Left lung (tissue), 10 donors: ENCODE measurements around the gene C4BPA. TPM values are rescaled to one million over a fixed set of nuclear protein-coding genes. Genes with fewer than 3 reads are reported as not detected.

Experiments
- ATAC-seq: fragments of 200-7000 bp; cut with Tn5 transposase; one replicate; pipeline ENCODE4 v1.9.1; 2020; ENCODE audit warnings: moderate library complexity
- DNase-seq, 4 donors: peaks; one replicate each; pipeline ENCODE4 v3.0.0-alpha.2; 2013 to 2020
- H3K27ac ChIP-seq, 2 donors: fragments of 200-600 bp; sonication (generic) in 1 of 2; one replicate each; pipeline versions ENCODE4 v1.5.0 to v1.8.0; 2020 to 2021
- H3K27me3 ChIP-seq, 2 donors: fragments of 200-600 bp; sonication (generic) in 1 of 2; one replicate each; pipeline versions ENCODE4 v1.5.0 to v1.8.0; 2020 to 2021
- H3K36me3 ChIP-seq, 2 donors: fragments of 200-600 bp; sonication (generic) in 1 of 2; one replicate each; pipeline versions ENCODE4 v1.5.0 to v1.8.0; 2020 to 2021
- H3K4me1 ChIP-seq, 2 donors: fragments of 200-600 bp; one replicate each; pipeline ENCODE4 v1.8.0; 2021
- H3K4me3 ChIP-seq, 2 donors: fragments of 200-600 bp; sonication (generic) in 1 of 2; one replicate each; pipeline versions ENCODE4 v1.5.0 to v1.8.0; 2020 to 2021; ENCODE audit warnings: mild to moderate bottlenecking in 1 of 2
- H3K9me3 ChIP-seq, 2 donors: fragments of 200-600 bp; sonication (generic) in 1 of 2; one replicate each; pipeline versions ENCODE4 v1.5.0 to v1.8.0; 2020 to 2021
- intact Hi-C, 2 donors: fragments of 100-400 bp; cut with DNase I; formaldehyde crosslinking; loops; one replicate each; pipeline versions ENCODE4 v1.11.2 to v1.14.2; 2022
- polyA plus RNA-seq, 6 donors: library from polyadenylated mRNA; unstranded; fragments of 120-200 nt; gene quantifications; one replicate each; pipeline ENCODE4 v1.2.1, GENCODE V29; 2013; ENCODE audit not compliant: insufficient read length in 6 of 6
- total RNA-seq, 2 donors: library from RNA; stranded (reverse); fragmentation: NEBNext Ultra II Directional; extraction: Animal tissue kit (Norgen Biotek cat#: 25700); gene quantifications; one replicate each; pipeline ENCODE4 v1.2.1, GENCODE V29; 2021
- TF ChIP-seq, protein P1 (sequence below), 2 donors: fragments of 200-600 bp; sonication (generic) in 1 of 2; IDR thresholded peaks; one replicate each; pipeline versions ENCODE4 v1.5.0 to v1.8.0; 2021; ENCODE audit warnings: antibody characterized with exemption in 2 of 2
- donor health status: DM: no; HTN: yes; CAD: no.
- donor health status: DM: no; HTN: no; CAD: no.

C4BPA gene
- total and polyA plus RNA-seq, 8 donors = 0.31 to 32.1 (median 0.64) TPM

GRCh38 chr1:207076181-207076955 is 27.7 kb upstream of the C4BPA start:
- intact Hi-C loops = no loop called here

DNA sequence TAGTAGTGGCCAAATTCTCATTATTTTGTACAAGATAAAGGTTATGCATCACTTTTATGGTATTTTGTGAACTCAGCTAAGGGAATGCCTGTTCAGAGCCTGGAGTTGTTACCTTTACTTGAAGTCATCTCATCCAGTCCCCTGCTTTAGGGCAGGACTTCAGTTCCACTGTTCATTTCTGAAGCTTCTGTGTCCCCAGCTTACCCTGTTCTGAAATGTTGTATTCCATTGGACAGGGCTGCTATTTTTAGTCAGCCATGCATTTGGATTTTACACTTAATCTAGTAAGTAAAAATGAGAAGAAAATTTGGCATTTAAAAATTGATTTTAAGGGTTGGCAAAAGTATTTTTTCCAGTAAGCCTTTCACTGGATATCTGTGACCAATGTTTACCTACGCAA is 27.0 kb upstream of the C4BPA start:
- intact Hi-C loops = no loop called here
- H3K4me3 ChIP-seq = no peak overlapping the region
- no peaks in the 10 kb centered on the region for H3K27me3 ChIP-seq
- no peak for DNase-seq
- H3K4me1 ChIP-seq = peaks cover 0 to 26% of the 10 kb centered on the region in 2 donors
- TF ChIP-seq, protein P1, sequence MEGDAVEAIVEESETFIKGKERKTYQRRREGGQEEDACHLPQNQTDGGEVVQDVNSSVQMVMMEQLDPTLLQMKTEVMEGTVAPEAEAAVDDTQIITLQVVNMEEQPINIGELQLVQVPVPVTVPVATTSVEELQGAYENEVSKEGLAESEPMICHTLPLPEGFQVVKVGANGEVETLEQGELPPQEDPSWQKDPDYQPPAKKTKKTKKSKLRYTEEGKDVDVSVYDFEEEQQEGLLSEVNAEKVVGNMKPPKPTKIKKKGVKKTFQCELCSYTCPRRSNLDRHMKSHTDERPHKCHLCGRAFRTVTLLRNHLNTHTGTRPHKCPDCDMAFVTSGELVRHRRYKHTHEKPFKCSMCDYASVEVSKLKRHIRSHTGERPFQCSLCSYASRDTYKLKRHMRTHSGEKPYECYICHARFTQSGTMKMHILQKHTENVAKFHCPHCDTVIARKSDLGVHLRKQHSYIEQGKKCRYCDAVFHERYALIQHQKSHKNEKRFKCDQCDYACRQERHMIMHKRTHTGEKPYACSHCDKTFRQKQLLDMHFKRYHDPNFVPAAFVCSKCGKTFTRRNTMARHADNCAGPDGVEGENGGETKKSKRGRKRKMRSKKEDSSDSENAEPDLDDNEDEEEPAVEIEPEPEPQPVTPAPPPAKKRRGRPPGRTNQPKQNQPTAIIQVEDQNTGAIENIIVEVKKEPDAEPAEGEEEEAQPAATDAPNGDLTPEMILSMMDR (IDR thresholded peaks at IDR 0.05) = no peak
- no peaks in the 10 kb centered on the region for H3K9me3 ChIP-seq
- H3K27ac ChIP-seq = no peak overlapping the region
- ATAC-seq = no peak
- H3K36me3 ChIP-seq = peaks cover 0 to 36% of the 10 kb centered on the region in 2 donors

More at GRCh38 chr1:207076181-207076955, 27.7 kb upstream of the C4BPA start:
- peak overlapping the region in 1 of 2 donors; percentile 5 for H3K27ac ChIP-seq
- peaks cover 0 to 33% of the 10 kb centered on the region in 2 donors for H3K4me1 ChIP-seq
- no peaks in the 10 kb centered on the region for H3K9me3 ChIP-seq
- TF ChIP-seq, protein P1 (IDR thresholded peaks at IDR 0.05) = no peak
- ATAC-seq (no peak), DNase-seq (no peak)
- no peaks in the 10 kb centered on the region for H3K27me3 ChIP-seq
- no peak overlapping the region for H3K4me3 ChIP-seq
- peaks cover 0 to 41% of the 10 kb centered on the region in 2 donors for H3K36me3 ChIP-seq

DNA sequence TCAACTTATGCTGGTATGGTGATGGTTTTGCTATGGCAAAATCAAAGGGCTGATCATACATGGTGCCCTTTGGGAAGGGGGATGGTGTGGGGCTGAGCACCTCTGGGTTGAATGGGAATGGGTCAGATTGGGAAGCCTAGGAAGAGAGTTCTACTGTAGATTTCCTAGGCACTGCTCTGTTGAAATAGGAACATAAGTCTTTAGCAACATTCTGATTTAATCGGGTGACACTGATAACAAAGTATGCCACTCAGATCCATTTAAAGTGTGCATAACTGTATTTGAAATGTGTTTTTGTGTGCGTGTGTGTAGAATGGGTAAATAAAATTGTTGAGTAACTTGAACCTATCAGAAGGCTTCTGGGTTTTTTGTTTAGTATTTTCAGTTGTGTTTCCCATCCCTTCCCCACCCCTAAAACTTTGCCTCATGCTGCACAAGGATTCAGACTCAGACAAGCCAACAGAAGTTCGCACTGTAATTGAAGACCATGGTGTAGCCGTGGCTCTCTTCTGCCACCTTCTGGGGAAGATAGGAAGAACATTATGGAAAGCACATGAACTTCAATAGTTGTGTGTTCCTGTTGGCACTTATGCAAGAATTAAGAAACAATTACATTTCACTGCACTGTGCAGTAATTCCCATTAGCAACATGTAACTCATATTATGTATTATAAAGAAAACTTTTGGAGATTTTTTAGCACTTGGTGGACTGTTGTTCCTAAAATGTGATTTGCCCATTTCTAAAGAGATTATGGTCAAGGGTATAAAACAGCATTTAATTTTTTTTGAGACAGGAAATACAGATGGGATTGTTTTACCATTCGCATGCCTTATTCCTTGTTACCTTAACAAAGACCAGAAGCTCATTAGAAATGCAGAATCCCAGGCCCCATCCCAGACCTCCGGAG is 26.3 kb upstream of the C4BPA start:
- Histone ChIP-seq H3K9me3 (no peaks in the 10 kb centered on the region), H3K4me1 (peaks cover 0 to 23% of the 10 kb centered on the region in 2 donors), H3K36me3 (peaks cover 0 to 34% of the 10 kb centered on the region in 2 donors), H3K27ac (no peak overlapping the region), H3K4me3 (no peak overlapping the region), H3K27me3 (no peaks in the 10 kb centered on the region)
- intact Hi-C loops = no loop called here
- ATAC-seq (peak; percentile 95), DNase-seq (peak in 3 of 4 donors; percentile 49 to 88 (median 75))
- TF ChIP-seq, protein P1 (IDR thresholded peaks at IDR 0.05) = peak; percentile 82

- intact Hi-C loops = no loop called here
- ATAC-seq = no peak
- Histone ChIP-seq H3K27ac (no peak overlapping the region), H3K4me3 (no peak overlapping the region), H3K4me1 (peaks cover 0 to 23% of the 10 kb centered on the region in 2 donors), H3K9me3 (no peaks in the 10 kb centered on the region), H3K27me3 (no peaks in the 10 kb centered on the region), H3K36me3 (peaks cover 0 to 28% of the 10 kb centered on the region in 2 donors)
- no peak for DNase-seq
- TF ChIP-seq, protein P1 (IDR thresholded peaks at IDR 0.05) = no peak
Measured at GRCh38 chr1:207078578-207079132, 25.4 kb upstream of the C4BPA start.
